ENCODE measurements around the gene TPRA1.

DNA sequence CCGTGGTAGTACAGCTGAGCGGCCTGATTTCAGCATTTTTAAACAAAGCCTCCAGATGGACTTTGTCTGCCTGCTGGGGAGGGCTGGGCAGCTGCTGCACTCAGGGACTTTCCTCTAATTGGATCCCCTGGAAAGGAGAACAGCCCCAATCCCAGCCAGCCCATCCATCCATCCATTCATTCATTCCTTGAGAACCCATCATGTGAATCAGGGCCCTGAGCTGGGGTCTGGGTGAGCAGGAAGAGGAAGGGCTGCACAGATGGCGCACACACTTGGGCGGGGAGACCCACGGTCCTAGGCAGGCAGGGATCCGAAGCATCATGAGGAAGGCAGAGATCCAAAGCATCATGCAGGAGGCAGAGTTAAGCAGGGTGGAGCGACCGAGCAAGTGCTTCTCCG lies 45.7 kb downstream of the TPRA1 start:
- TF ChIP-seq POLR2A (IDR thresholded peaks at IDR 0.05): no peak
- TF ChIP-seq, protein P1, sequence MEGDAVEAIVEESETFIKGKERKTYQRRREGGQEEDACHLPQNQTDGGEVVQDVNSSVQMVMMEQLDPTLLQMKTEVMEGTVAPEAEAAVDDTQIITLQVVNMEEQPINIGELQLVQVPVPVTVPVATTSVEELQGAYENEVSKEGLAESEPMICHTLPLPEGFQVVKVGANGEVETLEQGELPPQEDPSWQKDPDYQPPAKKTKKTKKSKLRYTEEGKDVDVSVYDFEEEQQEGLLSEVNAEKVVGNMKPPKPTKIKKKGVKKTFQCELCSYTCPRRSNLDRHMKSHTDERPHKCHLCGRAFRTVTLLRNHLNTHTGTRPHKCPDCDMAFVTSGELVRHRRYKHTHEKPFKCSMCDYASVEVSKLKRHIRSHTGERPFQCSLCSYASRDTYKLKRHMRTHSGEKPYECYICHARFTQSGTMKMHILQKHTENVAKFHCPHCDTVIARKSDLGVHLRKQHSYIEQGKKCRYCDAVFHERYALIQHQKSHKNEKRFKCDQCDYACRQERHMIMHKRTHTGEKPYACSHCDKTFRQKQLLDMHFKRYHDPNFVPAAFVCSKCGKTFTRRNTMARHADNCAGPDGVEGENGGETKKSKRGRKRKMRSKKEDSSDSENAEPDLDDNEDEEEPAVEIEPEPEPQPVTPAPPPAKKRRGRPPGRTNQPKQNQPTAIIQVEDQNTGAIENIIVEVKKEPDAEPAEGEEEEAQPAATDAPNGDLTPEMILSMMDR (IDR thresholded peaks at IDR 0.05): no peak
